GM21529 (cell line): ENCODE data around the gene RFPL2.
"Not testable (repeated sequence)": the region's sequence is repeated elsewhere in the genome, so short reads cannot be mapped to it uniquely, and the experiment has no call there.

ENCODE experiments used
- ATAC-seq: cut with Tn5 transposase; IDR thresholded peaks from one replicate; pipeline ENCODE4 v1.9.1; 2021; ENCODE audit not compliant: unreplicated experiment

RFPL2 gene

DNA sequence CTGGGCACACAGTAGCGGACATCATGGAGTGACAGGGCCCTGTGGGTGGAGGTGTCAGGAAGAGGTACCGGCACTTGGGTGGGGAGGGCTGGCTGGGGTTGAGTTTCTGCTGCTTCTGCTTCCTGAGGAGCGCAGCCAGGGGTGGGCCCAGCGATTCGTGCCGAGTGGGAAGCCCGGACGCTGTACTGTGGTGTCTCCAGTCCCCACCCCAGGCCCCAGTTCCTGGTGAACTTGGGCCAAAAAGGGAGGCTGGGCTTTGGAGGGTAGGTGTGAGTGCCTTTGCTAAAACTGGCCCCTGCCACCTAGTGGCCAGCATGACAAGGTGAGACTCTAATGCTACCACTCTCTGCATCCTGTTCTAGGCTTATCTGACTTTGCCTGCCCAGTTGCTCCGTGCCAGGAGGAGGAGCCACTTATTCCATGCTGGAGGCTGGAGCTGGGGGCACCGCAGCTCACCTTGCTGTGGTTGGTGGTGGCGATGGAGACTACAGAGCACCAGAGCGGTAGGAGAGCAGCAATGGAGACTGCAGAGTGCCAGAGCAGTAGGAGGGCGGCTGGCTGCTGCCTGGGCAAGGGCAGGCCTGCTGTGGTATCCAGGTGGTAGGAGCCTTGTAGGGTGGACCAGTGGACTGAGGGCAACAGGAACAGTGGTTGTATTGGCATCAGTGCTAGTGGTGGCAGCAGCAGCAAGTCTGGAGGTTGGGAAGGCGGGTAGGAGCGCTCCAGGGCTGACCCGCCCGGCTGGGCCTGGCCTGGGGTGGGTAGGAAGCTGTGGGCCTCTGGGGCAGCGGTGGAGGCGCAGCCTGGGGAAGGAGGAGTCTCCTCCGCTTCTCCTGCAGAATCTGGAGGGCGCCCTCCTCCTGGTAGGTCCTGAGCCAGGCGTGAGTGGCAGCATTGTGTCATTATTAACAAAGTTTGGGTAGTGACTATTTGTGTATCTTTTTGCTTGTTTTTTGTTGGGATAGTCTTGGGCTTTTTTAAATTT, 2.2 kb upstream of the RFPL2 start:
- no peak for ATAC-seq

DNA sequence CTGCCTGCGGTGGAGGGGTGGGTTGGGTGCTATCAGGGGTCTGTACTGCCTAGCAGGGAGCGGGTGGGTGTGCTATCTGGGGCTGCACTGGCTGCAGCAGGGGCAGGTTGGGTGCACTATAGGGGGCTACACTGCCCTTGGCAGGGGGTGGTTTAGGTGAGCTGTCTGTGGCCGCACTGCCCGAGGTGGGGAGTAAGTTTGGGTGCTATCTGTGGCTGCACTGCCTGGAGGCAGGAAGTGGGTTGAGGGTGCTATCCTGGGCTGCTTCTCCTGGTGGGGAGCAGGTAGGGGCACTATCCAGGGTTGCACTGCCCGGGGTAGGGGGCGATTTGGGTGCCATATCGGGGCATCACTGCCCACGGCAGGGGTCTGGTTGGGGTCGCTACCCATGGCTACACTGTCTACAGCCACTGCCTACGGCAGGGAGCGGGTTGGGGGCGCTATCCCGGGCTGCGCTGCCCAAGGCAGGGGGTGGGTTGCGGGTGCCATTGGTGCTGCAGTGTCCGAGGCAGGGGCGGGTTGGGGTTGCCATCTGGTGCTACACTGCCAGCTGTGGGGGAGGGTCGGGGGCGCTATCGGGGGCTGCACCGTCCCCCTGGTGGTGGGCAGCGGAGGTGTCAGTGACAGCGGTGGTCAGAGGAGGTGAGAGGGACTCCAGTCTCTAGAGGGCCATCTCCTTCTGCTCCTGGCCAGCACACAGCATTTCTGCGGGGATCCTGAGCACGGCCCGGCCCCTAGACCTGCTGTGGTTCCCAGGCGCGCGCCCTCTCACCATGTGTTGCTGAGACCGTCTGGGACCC, 1.3 kb upstream of the RFPL2 start:
- ATAC-seq, result no peak

DNA sequence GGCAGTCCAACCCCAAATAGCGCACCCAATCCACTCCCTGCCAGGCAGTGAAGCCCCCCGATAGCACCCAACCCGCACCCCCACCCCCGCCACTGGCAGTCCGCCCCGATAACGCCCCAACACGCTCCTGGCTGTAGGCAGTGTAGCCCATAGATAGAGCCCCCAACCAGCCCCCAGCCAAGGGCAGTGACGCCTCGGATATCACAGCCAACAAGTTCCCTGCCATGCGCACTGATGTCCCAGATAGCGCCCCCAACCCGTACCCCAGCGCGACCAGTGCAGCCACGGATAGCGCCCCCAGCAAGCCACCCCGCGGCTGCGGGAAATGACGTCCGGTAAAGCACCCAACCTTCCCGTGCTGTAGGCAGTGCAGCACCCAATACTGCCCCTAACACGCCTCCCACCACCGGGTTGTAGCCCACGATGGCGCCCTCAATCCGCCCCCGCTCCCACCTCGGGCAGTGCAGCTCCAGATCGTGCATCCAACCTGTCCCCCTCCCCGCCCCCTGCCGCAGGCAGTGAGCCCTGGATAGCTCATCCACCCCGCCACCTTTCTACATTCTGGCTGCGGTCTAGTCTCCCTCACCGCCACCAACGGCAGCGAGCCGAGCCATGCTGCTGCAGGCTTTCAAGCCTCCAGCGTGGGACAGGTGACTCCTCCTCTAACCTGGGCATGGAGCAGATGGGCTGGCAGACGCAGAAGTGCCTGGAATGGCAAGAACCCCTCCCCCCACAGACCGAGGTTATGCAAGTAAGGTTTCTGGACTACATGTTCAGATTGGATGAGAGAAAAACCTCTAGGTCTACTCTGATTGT, 625 bp downstream of the RFPL2 start:
- ATAC-seq, result no peak

DNA sequence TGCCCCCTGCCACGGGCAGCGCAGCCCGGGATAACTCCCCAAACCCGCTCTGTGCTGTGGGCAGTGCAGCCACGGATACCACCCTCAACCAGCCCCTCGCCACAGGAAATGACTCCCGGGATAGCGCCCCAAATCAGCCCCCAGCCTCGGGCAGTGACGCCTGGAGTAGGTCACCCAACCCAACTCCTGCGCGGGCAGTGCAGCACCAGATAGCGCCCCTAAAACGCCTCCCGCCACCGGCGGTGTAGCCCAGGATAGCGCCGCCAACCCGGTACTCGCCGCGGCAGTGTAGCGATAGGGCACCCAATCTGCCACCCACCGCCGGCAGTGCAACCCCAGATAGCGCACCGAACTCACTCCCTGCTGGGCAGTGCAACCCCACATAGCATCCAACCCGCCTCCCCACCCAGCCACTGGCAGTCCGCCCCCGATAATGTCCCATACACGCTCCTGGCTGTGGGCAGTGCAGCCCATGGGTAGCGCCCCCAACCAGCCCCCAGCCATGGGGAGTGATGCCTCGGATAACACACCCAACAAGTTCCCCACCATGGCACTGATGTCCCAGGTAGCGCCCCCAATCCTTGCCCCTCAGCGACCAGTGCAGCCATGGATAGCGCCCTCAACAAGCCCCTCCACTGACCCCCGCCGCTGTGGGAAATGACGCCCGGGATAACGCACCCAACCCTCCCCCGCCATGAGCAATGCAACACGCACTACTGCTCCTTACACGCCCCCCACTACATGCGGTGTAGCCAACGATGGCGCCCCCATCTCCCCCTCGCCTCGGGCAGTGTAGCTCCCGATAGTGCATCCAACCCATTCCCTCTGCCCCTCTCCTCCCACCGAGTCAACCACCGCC, 1.5 kb downstream of the RFPL2 start:
- no peak for ATAC-seq

DNA sequence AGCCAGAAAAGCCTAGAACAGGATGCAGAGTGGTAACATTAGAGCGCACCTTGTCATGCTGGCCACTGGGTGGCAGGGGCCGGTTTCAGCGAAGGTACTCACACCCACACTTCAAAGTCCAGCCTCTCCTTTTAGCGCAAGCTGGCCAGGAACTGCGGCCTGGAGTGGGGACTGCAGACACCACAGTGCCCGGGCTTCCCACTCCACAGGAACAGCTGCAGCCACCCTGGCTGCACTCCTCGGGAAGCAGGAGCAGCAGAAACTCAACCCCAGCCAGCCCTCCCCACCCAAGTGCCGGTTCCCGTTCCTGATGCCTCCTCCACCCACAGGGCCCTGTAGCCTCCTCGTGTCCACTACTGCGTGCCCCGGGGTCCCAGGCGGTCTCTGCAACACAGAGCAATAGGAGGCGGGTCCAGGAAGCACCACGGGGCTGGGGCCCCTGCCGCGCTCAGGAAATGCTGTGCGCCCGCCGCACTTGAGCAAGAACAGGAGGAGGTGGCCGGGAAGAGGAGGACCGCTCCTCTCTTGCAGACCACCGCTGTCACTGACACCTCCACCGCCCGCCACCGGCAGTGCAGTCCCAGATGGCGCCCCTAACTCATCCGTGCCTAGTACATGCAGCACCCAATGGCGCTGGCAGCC, 2.2 kb downstream of the RFPL2 start:
- no peak for ATAC-seq

DNA sequence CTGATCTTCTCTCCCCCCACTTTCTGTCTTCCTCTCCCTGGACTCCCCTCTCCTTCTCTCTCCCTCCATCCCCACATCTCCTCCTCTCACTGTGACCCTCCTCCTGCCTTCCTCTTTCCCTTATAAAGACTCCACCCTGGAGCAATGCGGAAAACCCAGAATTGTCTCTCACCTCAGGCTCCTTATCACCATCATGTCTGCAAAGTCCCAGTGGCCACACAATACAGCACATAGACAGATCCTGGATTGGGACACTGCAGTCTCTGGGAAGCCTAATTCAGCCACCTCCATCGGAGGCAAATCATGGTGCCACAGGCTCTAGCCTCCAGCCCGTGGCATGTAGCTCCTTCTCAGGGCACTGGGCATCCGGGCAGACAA, 2.7 kb downstream of the RFPL2 start:
- no peak for ATAC-seq

DNA sequence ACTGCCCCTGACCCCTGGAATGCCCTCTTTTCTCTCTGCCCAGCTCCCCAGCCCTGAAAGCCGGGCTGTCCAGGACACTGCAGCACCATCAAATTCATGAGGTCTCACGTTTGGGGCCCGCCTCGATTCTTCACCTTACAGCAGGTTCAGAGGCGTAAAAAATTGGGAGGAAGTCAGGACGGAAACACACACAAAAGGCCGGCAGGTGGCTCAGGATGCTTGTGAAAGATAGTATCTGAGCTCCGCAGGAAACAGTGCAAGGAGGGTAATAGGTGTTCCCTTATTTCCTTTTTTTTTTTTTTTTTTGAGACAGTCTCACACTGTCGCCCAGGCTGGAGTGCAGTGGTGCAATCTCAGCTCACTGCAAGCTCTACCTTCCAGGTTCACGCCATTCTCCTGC, 4.1 kb downstream of the RFPL2 start:
- ATAC-seq, result no peak

DNA sequence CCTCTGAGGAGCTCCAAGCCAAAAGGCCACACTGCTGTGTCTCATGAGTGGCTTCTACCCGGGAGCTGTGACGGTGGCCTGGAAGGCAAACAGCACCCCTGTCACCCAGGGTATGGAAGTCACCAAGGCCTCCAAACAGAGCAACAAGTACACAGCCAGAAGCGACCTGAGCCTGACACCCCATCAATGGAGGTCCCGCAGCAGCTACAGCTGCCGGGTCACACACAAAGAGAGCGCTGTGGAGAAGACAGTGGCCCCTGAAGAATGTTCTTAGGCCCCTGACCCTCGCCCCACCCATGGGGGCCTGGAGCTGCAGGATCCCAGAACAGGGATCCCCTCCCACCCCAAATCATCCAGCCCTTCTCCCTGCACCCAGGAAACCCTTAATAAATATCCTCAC, 4.9 kb downstream of the RFPL2 start:
- ATAC-seq, result no peak

DNA sequence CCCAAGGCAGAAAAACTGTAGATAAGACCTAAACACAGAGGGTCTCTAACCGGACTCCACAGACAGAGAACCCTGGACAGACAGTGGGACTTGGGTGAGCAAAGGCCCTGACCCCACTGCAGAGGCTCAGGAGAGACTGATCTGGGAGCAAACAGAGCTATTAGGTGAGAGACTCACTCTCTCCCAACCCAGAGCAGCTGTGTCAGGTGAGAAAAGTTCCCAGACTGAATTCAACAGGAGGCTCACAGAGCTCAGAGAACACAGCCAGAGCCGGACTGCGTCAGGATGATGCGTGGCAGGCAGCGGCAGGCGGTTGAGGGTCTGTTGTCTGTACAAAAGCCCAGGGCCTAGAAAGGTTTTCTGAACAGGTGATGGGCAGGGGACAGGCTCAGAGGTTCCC, 5.5 kb downstream of the RFPL2 start:
- ATAC-seq, result no peak

DNA sequence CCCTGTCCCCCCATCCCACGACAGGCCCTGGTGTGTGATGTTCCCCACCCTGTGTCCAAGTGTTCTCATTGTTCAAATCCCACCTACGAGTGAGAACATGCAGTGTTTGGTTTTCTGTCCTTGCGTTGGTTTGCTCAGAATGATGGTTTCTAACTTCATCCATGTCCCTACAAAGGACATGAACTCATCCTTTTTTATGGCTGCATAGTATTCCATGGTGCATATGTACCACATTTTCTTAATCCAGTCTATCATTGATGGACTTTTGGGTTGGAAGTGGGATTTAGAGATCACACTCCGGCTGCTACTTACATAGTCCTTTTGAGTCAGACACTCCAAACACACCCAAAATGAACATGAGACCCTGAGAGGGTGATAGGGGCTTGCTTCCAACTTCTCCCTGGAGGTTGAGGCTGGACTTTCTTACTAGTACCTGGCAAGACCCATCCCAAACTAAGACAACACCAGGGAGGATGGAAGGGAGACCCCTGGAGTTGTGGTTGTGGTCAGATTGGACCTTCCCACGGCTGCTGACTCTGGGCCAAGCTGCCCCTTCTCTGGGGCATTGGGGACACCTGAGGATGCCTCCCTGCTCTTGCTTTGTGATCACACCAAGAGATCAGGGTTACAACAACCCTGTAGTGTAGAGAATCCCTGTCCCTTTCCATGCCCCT, 7.2 kb downstream of the RFPL2 start:
- ATAC-seq, result not testable (repeated sequence)

DNA sequence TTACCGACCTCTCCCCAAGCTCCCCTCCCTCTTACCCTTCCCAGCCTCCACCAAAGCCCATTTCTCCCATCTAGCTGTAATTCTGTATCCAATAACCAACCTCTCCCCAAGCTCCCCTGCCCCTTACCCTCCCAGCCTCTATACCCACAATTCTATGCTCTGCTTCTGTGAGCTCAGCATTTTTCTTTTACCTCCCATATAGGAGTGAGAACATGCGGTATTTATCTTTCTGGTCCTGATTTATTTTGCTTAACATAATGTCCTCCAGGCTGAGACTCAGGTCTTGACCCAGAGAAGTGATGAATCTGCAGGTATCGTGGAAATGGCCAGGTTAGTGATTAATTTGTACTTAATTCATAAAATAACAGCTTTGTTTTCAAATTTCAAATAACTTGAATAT, 9.0 kb downstream of the RFPL2 start:
- ATAC-seq, result not testable (repeated sequence)

DNA sequence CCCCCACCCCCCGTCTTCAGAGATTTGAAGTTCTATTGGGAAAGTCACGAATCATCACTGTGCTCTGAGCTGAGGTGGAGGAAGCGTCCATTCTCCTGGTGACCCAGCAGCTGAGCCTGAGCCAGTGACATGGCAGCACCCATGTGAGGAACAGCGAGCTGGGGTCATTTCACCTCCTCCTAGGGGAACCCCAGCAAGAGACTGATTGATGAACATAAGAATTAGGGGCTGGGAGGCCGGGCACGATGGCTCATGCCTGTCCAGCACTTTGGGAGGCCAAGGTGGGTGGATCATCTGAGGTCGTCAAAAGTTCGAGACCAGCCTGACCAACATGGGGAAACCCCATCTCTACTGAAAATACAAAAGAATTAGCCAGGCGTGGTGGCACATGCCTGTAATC, 11.5 kb downstream of the RFPL2 start:
- ATAC-seq, result not testable (repeated sequence)

DNA sequence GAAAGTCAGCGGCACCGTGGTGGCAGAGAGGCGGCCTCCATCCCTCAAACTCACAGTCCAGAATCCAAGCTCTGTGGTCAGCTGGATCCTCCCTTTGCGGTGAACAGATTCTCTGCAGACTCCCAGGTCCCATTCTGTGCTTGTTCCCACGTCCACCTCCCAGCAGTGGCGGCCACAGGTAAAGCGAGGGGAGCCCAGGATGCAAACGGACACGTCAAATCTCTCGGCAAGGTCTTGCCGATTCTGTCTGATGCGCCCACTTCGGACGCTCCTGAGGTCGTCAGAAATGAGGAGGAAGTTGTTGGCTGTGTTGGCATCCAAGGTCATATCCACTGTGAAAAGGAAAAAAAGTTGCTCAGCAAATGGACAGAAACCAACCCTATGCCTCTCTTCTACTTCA, 13.9 kb downstream of the RFPL2 start:
- ATAC-seq, result not testable (repeated sequence)

DNA sequence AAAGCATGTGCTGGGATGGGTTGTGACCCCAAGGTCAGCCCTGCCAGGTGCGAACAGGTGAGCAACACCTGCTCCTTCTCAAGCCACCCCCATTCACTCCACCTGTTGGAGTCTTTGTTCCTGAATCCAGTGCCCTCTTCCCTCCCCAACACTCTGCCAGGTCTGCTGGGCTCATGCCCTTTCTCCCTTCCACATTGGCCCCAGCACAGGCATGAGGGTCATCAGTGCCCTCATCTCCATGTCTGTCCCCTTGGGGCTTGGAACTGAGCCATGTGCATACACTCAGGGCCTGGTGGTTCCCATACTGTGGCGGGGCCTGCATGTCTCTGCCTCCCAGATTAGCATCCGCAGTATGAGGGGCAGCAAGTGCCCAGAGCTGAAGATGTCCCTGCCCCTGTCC, 19.1 kb downstream of the RFPL2 start:
- ATAC-seq, result no peak

DNA sequence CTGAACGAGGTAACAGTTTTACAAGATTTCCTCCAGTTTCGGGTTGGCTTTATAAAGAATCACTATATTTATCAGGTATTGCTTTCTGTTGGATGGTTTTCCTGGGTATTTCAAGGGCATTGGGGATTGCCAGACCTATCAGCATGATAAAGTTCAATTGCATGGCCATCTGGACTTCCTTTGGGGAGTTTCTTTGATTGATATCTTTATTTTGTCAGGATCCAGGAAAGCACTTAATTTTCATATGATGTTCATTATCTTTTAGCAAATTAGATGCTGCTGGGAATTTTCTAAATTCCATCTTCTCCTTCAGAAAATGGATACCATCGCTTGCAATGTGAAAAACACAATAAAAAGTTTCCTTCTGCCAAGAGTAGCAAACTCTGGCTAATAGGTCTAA, 21.2 kb downstream of the RFPL2 start:
- ATAC-seq, result no peak

DNA sequence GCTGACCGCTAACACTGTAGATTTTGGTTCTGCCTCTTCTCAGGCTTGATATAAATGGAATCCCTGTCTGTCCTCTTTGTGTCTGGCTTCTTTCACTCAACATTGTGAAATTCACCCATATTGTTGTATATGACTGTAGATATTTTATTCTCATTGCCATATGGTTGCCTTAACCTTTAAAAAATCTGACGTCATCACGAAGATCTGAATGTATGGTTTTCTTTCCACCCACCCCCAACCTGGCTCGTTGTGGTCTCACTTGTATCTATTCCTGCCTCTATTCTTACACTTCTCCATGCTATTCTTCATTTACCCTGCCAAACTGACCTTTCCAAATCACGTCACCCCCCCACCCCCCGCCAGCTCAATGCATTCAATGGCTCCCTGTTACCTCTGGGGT, 23.8 kb downstream of the RFPL2 start:
- no peak for ATAC-seq

DNA sequence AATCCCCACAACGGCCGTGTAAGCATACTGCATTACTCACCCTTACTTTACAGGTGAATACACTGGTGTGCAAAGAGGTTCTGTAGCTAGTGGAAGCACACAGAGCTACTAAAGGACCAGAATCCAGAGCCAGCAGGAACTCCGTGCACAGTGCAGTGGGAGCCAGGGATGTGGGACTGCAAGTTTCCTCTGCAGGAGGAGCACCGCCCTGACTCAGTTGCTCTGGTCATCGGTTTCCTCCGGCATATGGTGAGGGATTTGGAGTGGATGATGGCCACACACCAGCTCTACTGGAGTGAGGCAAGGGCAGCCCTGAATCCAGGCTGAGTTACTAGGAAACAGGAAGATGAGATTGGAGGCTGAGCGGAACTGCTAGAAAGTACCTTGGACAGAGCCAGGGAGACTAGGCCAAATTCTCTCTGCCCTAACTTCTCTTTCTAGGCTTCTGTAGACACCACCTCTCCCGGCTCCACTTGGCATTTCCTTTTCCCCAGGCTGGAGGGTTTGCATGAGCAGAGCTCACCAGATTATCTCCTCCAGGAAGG, 27.6 kb downstream of the RFPL2 start:
- ATAC-seq, result no peak

DNA sequence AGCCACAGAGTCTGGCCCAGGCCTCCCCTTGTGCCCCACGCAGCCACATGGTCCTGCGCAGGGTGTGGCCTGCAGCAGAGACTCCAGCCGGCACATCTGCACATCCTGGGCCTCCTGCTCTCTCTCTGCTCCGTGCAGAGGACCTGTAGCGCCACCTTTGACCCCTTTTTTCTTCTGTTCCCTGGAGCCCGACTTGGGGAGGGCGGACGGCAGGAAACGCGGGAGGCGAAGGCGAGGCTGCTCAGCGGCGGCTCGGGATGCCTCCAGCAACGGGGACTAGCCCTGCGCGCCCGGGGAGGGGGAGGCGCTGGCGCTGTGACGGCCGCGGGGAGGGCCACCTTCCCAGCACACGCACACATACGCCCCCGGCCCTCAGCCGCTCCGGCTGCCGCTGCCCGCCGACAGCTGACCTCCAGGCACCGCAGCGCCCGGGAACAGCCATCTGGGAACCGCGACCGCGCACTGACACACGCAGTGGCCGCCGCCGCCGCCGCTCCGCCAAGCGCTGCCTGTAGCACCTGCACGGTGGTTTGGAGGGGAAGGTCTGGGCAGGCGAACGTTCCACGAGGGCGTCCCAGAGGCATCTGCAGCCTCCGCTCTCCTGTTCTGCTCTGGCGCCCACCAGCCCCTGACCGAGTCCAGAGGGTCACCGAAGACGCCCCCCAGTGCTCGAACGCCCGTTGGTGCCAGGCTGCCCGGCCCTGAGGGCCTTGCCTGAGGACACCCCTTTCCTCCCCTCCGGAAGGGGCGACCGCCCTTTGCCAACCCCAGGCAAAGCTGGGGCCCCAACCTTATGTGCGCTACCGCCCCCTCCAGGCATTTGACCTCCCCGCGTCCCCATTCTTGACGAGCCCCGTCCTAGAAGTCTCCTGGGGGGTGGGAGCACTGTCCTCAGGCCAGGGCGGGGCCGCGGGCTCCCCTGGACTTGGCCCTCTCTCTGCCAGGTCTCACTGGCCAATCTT, 28.9 kb downstream of the RFPL2 start:
- ATAC-seq, result no peak
